ENCODE measurements around the gene BCORL1.

The BCORL1 gene

DNA sequence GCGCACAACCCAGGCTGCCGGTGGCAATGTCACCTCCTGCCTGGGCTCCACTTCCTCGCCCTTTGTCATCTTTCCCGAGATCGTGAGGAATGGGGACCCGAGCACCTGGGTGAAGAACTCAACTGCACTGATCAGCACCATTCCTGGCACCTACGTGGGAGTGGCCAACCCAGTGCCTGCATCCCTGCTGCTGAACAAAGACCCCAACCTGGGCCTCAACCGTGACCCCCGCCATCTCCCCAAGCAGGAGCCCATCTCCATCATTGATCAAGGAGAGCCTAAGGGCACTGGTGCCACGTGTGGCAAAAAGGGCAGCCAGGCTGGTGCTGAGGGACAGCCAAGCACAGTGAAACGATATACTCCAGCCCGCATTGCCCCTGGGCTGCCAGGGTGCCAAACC lies 32.3 kb downstream of the BCORL1 start:
- Mint-ChIP-seq H3K4me1 (peaks cover 12% of the 10 kb centered on the region), H3K9me3 (no peaks in the 10 kb centered on the region), H3K27ac (no peak overlapping the region), H3K36me3 (peaks cover 38% of the 10 kb centered on the region), H3K4me3 (no peak overlapping the region)
- ATAC-seq (no peak), DNase-seq (ENCODE audit: low spot score in 2 of 2) (no peak)

DNA sequence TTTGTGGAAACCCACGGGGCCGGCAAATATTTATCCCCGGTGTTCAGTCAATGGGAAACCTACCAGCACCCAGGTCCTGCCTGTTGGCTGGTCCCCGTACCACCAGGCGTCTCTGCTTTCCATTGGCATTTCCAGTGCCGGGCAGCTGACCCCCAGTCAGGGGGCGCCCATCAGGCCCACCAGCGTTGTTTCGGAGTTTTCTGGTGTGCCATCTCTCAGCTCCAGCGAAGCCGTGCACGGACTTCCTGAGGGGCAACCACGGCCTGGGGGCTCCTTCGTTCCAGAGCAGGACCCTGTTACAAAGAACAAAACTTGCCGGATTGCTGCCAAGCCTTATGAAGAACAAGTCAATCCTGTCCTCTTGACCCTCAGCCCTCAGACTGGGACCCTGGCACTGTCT lies 32.7 kb downstream of the BCORL1 start:
- H3K9me3 Mint-ChIP-seq, result no peaks in the 10 kb centered on the region
- H3K36me3 Mint-ChIP-seq, result peaks cover 38% of the 10 kb centered on the region
- ATAC-seq, result no peak
- H3K4me1 Mint-ChIP-seq, result peaks cover 12% of the 10 kb centered on the region
- no peak overlapping the region for H3K27ac Mint-ChIP-seq
- no peak overlapping the region for H3K4me3 Mint-ChIP-seq
- no peak for DNase-seq (ENCODE audit: low spot score in 2 of 2)

DNA sequence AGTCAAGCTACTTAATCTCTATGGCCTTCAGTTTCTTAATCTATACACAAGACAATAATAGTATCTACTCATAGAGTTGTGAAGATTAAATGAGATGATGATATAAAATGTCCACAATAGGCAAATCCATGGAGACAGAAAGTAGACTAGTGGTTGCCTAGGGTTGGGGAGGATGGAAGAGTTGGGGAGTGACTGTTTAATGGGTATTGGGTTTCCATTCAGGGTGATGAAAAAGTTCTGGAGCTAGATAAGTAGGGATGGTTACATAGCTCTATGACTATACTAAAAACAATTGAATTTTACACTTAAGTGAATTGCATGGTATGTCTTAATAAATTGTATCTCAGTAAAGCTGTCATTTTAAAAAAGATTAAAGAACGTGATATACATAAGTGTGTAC lies 35.7 kb downstream of the BCORL1 start:
- DNase-seq (ENCODE audit: low spot score in 2 of 2), result no peak
- no peaks in the 10 kb centered on the region for H3K9me3 Mint-ChIP-seq
- peaks cover 63% of the 10 kb centered on the region for H3K36me3 Mint-ChIP-seq
- no peak overlapping the region for H3K27ac Mint-ChIP-seq
- no peak overlapping the region for H3K4me3 Mint-ChIP-seq
- H3K4me1 Mint-ChIP-seq, result peaks cover 12% of the 10 kb centered on the region
- ATAC-seq, result no peak

DNA sequence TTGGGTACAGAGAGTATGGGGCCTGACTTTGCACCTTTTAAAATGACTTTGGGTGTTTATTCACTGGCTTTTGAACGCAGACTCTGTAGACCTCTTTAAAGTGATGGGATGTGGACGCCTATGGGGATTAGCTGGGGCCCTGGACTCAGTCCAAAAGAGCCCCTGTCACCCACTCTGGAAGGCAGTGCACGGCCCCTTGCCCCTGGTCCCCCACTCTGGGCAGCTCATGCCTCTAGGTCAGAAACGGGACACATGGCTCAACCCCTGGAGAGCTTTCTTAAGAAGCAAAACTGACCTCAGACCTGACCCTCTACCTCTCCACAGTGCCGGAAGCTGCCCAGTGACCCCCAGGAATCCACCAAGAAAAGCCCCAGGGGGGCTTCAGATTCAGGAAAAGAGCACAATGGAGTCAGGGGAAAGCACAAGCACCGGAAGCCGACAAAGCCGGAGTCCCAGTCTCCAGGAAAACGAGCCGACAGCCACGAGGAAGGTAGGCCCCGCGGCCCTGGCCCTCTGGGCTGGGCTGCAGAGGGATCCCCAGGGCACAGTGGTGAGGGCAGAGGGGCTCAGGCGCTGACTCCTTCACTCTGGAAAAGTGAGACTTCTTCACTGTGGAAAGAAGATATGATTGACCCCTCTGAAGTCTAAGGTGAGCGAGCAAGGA lies 38.4 kb downstream of the BCORL1 start:
- peaks cover 50% of the 10 kb centered on the region for H3K36me3 Mint-ChIP-seq

DNA sequence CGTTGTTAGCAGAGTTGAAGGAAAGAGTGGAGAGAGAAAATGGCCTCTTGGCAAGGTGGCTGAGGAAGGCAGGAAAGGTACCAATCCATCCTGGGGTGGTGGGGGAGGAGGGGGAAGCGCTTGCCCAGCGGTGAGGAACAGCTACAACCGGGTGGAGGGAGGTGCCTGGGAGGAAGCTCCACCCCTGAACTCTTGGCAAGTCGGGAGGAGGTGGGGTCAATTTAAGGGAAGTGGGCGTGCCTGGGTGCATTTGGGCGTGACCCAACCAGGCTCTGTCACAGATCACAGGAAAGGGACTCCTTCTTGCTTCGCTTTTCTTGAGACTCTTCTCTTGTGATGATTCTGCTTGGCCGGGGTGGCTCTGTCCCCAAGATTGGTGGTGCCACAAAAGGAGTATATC lies 41.7 kb downstream of the BCORL1 start:
- Mint-ChIP-seq H3K36me3 (peaks cover 50% of the 10 kb centered on the region), H3K4me1 (peaks cover 9% of the 10 kb centered on the region), H3K27ac (peak overlapping the region; percentile 87), H3K9me3 (no peaks in the 10 kb centered on the region), H3K4me3 (peak overlapping the region; percentile 37)
- ATAC-seq, result peak; percentile 98
- DNase-seq (ENCODE audit: low spot score in 2 of 2), result peak; percentile 26 to 77

More for the DNA sequence above, 38.4 kb downstream of the BCORL1 start:
- DNase-seq (ENCODE audit: low spot score in 2 of 2) (no peak), ATAC-seq (no peak)
- no peaks in the 10 kb centered on the region for H3K9me3 Mint-ChIP-seq
- H3K27ac Mint-ChIP-seq, result no peak overlapping the region
- H3K4me1 Mint-ChIP-seq, result peaks cover 16% of the 10 kb centered on the region
- no peak overlapping the region for H3K4me3 Mint-ChIP-seq

DNA sequence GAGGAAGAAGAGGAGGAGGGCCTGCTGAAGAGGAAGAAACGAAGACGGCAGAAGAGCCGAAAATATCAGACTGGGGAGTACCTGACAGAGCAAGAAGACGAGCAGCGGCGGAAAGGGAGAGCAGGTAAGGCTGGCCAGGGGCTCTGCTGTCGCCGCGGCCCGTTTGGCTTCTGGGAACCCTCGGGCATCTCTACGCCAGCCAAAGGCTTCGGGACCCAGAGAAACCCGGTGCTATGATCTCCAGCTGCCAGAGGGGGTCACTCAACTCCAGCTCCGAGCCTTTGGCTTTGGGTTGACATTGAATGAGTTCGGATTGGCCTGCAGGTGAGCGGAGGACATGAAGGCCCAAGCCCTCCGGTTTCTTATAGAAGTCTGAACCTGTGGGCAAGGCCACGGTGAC lies 42.8 kb downstream of the BCORL1 start:
- DNase-seq (ENCODE audit: low spot score in 2 of 2) (no peak), ATAC-seq (no peak)
- Mint-ChIP-seq H3K9me3 (no peaks in the 10 kb centered on the region), H3K4me1 (peaks cover 9% of the 10 kb centered on the region), H3K27ac (no peak overlapping the region), H3K36me3 (peaks cover 62% of the 10 kb centered on the region), H3K4me3 (no peak overlapping the region)

DNA sequence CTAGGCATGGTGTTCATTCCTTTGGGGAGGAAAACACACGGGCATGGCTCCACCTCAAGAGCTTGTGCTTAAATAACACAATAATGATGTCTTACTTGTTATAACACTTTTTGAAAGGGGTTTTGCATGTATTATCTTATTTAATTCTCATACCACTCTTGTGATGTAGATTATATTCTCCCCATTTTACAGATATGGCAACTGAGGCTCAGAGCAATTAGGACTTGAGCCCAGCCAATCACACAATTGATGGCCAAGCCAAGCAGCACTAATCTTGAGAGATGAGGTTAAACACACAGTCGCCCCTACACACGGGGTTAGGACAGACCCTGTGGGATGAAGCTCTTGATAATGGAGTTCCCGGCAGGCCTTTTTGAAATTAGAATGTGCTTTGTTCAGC lies 45.1 kb downstream of the BCORL1 start:
- Mint-ChIP-seq H3K4me3 (no peak overlapping the region), H3K27ac (no peak overlapping the region), H3K4me1 (peaks cover 9% of the 10 kb centered on the region), H3K36me3 (peaks cover 48% of the 10 kb centered on the region), H3K9me3 (no peaks in the 10 kb centered on the region)
- ATAC-seq (no peak), DNase-seq (ENCODE audit: low spot score in 2 of 2) (no peak)

DNA sequence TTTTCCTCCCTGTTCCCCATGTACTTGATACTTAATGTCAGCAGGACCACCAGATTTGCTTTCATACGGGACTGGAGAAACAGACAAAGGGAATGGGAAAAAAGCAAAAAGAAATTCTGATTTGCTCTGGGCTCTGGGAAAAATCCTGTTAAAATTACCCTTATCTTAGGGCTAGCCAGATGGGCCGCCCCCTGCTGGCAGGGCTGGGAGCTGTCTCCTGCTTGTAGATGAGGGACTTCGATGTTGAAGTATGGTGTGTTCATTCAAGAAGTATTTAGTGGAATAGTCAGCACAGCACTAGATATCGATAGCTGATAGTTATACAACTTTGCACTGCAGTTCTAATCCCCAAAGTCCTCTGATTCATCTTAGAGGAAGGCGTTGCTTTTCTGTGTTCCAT lies 45.8 kb downstream of the BCORL1 start:
- no peak overlapping the region for H3K4me3 Mint-ChIP-seq
- H3K9me3 Mint-ChIP-seq, result no peaks in the 10 kb centered on the region

DNA sequence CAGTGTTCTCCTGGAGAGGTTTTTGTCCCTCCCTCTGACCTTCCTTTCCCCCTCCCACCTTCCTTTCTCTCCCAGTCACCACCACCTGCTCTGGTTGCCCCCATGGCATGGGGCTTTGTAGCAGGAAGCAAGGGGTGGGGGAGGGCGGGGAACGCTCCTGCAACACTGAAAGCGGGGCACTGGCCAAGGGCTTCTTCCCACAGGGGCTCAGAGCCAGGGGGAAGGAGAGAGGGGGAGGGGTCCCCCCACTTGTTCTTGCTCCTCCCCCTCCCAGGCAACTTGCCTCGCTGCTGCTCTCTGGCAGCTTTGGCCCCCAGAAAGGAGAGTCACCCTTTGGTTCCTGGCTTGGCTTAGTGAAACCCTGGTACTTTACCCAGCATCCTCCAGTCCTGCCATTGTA lies 48.4 kb downstream of the BCORL1 start:
- DNase-seq (ENCODE audit: low spot score in 2 of 2), result no peak
- no peaks in the 10 kb centered on the region for H3K9me3 Mint-ChIP-seq
- H3K27ac Mint-ChIP-seq, result no peak overlapping the region
- H3K4me3 Mint-ChIP-seq, result no peak overlapping the region
- H3K4me1 Mint-ChIP-seq, result no peaks in the 10 kb centered on the region
- H3K36me3 Mint-ChIP-seq, result peaks cover 52% of the 10 kb centered on the region
- ATAC-seq, result no peak

More for the DNA sequence above, 45.8 kb downstream of the BCORL1 start:
- Mint-ChIP-seq H3K4me1 (peaks cover 9% of the 10 kb centered on the region), H3K27ac (no peak overlapping the region), H3K36me3 (peaks cover 42% of the 10 kb centered on the region)
- peak; percentile 12 to 50 for DNase-seq (ENCODE audit: low spot score in 2 of 2)
- ATAC-seq, result no peak

DNA sequence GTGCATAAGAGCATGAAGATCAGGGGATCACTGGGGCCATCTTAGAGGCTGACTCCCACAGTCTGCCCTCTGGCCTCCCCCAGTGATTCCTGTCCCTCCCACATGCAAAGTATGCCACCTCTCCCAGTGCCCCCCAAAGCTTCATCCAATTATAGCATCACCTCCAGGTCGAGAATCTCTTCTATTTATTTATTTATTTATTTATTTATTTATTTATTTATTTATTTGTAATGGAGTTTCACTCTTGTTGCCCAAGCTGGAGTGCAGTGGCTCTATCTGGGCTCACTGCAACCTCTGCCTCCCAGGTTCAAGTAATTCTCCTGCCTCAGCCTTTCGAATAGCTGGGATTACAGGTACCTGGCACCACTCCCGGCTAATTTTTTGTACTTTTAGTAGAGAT lies 50.1 kb downstream of the BCORL1 start:
- peaks cover 62% of the 10 kb centered on the region for H3K36me3 Mint-ChIP-seq
- no peak for DNase-seq (ENCODE audit: low spot score in 2 of 2)
- H3K4me3 Mint-ChIP-seq, result no peak overlapping the region
- H3K9me3 Mint-ChIP-seq, result no peaks in the 10 kb centered on the region
- ATAC-seq, result no peak
- no peak overlapping the region for H3K27ac Mint-ChIP-seq
- no peaks in the 10 kb centered on the region for H3K4me1 Mint-ChIP-seq

DNA sequence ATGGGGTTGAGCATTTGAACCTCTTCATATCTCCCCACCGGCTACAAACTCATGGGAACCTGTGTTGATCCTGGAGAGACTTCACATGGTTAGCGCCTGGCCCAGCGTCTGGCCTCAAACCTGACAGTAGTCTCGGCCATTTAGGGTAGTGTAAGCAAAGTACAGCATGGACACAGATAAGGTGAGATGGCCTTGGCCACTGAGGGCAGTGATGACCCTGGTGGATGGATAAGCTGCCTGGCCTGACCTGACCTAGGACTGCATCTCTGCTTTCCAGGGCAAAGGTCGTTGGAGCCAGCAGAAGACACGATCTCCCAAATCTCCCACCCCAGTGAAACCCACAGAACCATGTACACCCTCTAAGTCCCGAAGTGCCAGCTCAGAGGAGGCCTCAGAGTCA lies 51.7 kb downstream of the BCORL1 start:
- Mint-ChIP-seq H3K36me3 (peaks cover 67% of the 10 kb centered on the region), H3K9me3 (no peaks in the 10 kb centered on the region), H3K27ac (no peak overlapping the region), H3K4me3 (no peak overlapping the region), H3K4me1 (no peaks in the 10 kb centered on the region)
- DNase-seq (ENCODE audit: low spot score in 2 of 2) (no peak), ATAC-seq (no peak)

DNA sequence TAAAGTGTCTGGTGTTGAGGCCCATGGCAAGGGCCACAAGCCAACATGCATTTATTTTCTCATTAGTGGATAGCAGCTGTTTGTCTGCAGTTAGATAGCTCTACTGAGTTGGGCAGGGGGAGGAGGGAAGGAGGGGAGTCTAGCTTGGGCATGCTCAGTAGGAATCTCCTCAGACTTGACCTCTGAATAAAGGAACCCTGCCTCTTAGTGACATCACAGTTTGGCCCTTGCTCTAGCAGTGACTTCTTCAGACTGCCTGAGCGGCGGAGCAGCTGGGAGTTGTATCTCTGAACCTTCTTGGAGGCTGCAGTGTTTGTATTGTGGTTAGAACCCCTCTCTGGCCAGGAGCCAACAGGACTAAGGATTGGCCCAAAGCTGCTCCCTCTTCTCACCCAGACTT lies 57.4 kb downstream of the BCORL1 start:
- ATAC-seq, result no peak
- DNase-seq (ENCODE audit: low spot score in 2 of 2), result no peak
- Mint-ChIP-seq H3K27ac (no peak overlapping the region), H3K4me3 (no peak overlapping the region), H3K9me3 (no peaks in the 10 kb centered on the region), H3K36me3 (peaks cover 69% of the 10 kb centered on the region), H3K4me1 (no peaks in the 10 kb centered on the region)

DNA sequence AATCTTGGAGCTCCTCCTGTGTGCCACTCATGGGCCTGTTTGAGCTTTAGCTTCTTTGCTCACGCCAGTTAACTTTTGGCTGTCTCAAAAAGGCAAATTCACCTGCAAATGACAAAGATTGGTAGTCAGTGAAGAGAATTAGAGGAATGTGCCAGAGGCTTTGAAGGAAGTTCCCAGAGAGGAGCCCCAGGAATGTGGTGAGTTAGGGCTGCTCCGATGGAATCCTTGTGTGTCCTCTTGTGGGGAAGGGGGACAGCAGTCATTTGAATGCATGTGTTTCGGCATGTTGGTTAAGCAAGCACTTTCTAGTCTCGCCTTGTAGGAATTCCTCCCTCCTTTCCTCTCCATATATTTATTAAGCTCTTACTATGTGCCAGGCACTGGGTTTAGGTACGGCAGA lies 65.0 kb downstream of the BCORL1 start:
- H3K27ac Mint-ChIP-seq, result no peak overlapping the region
- H3K36me3 Mint-ChIP-seq, result peaks cover 70% of the 10 kb centered on the region
- no peaks in the 10 kb centered on the region for H3K9me3 Mint-ChIP-seq
- no peak for ATAC-seq
- no peak for DNase-seq (ENCODE audit: low spot score in 2 of 2)
- no peak overlapping the region for H3K4me3 Mint-ChIP-seq
- H3K4me1 Mint-ChIP-seq, result no peaks in the 10 kb centered on the region

DNA sequence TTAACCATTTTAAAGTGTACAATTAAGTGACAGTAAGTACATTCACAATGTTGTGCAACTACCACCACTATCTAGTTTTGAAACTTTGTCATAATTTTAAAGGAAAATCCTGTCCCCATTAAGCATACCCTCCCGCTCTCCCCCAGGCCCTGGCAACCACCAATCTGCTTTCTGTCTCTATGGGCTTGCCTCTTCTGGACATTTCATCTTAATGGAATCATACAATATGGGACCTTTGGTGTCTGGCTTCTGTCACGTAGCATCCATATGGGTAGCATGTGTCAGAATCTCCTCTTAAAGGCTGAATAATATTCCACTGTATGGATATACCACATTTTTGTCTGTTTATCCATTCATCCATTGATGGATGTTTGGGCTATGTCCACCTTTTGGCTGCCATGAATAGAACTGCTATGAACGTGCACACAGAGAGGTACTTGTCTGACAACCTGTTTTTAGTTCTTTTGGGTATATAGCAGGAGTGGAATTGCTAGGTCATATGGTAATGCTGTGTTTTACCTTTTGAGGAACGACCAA lies 66.3 kb downstream of the BCORL1 start:
- DNase-seq (ENCODE audit: low spot score in 2 of 2), result no peak
- Mint-ChIP-seq H3K4me1 (no peaks in the 10 kb centered on the region), H3K36me3 (peaks cover 77% of the 10 kb centered on the region), H3K4me3 (no peak overlapping the region), H3K9me3 (no peaks in the 10 kb centered on the region), H3K27ac (no peak overlapping the region)
- ATAC-seq, result no peak

DNA sequence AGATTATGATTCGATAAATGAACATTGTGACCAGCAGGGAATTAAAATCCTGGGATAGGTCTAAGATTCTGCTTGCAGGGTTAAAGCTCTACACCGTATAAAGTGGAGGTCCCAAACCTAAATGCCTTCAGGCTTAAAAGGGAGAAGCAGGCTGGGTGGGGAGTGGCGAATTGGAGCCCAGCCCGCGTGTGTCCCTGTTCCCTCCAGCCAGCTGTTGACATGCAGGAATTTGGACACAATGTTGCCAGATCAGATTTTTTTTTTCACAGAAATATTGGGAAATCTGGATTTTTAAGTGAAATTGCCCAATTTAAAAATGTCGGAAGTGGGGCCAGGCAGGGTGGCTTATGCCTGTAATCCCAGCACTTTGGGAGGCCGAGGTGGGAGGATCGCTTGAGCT lies 67.4 kb downstream of the BCORL1 start:
- no peak for ATAC-seq
- H3K9me3 Mint-ChIP-seq, result no peaks in the 10 kb centered on the region

DNA sequence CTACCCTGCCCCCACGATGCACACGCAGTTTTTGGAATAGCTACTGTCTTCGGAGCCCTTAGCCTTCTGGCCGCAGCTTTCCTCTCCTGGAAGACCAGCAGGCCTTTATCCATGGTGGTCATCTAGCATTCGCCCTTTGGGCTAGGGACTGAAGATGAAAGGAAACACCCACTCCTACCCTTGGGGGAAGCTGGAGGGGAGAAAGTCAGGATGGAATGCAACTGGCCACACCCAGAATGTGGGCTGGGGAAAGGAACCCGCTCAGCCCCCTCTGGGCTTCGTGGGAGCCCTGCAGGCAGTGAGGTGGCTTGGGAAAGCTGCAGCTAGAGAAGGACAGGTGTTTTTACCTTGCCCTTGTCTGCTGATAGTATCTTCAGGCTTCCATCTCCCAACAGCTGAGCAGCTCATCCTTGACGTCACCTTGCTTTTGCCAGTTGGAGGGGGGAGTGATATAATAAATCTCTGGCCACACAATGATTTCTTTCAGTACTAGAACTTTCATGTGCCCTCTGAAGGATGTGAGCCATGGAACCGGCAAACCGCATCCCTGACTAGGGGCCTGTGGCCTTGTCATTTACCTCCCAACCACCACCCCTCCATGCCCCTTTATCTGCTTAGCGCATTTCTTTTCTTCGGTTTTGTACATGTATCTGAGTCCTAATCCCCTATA lies 68.9 kb downstream of the BCORL1 start:
- H3K27ac Mint-ChIP-seq, result no peak overlapping the region
- no peak overlapping the region for H3K4me3 Mint-ChIP-seq
- ATAC-seq (no peak), DNase-seq (ENCODE audit: low spot score in 2 of 2) (no peak)
- H3K9me3 Mint-ChIP-seq, result no peaks in the 10 kb centered on the region
- H3K36me3 Mint-ChIP-seq, result peaks cover 65% of the 10 kb centered on the region
- H3K4me1 Mint-ChIP-seq, result no peaks in the 10 kb centered on the region

More for the DNA sequence above, 67.4 kb downstream of the BCORL1 start:
- no peak for DNase-seq (ENCODE audit: low spot score in 2 of 2)
- no peak overlapping the region for H3K4me3 Mint-ChIP-seq
- H3K4me1 Mint-ChIP-seq, result no peaks in the 10 kb centered on the region
- H3K27ac Mint-ChIP-seq, result no peak overlapping the region
- H3K36me3 Mint-ChIP-seq, result peaks cover 72% of the 10 kb centered on the region

All from stimulated activated effector memory CD8-positive, alpha-beta T cell treated with anti-CD3 and anti-CD28 coated beads, Interleukin-12 subunit alpha, Interleukin-12 subunit beta, amount 100 ng/mL, for 72 hours (primary cell).